Measurements from ENCODE around the gene REM2.
A peak's percentile ranks its signal among the peaks of the same experiment; 100 is the strongest.
"Not testable (repeated sequence)": the region's sequence is repeated elsewhere in the genome, so short reads cannot be mapped to it uniquely, and the experiment has no call there.

Gene REM2

GRCh38 chr14:22848351-22849164 lies 34.5 kb upstream of the REM2 start:
- no peak for DNase-seq (ENCODE audit: low read depth in 1 of 2, low spot score in 1 of 2)
- TF ChIP-seq REST (IDR thresholded peaks at IDR 0.05; ENCODE audit: insufficient replicate concordance, low read depth) (no peak), CTCF (IDR thresholded peaks at IDR 0.05; ENCODE audit: insufficient read depth, low read length) (no peak), SPI1 (IDR thresholded peaks at IDR 0.05; ENCODE audit: borderline replicate concordance, low read depth) (no peak), POLR2AphosphoS5 (IDR thresholded peaks at IDR 0.05; ENCODE audit: low read depth) (no peak), GABPA (IDR thresholded peaks at IDR 0.05; ENCODE audit: low read depth) (no peak)
- Histone ChIP-seq H3K27ac (replicated peaks) (no peak overlapping the region), H3K4me3 (replicated peaks; ENCODE audit: insufficient read depth, low read length) (no peak overlapping the region), H3K27me3 (ENCODE audit: insufficient read depth, poor library complexity, severe bottlenecking) (no peaks in the 10 kb centered on the region)

GRCh38 chr14:22849212-22849819 lies 33.7 kb upstream of the REM2 start:
- no peak for DNase-seq (ENCODE audit: low read depth in 1 of 2, low spot score in 1 of 2)
- TF ChIP-seq REST (IDR thresholded peaks at IDR 0.05; ENCODE audit: insufficient replicate concordance, low read depth) (no peak), CTCF (IDR thresholded peaks at IDR 0.05; ENCODE audit: insufficient read depth, low read length) (no peak), GABPA (IDR thresholded peaks at IDR 0.05; ENCODE audit: low read depth) (no peak), POLR2AphosphoS5 (IDR thresholded peaks at IDR 0.05; ENCODE audit: low read depth) (no peak), SPI1 (IDR thresholded peaks at IDR 0.05; ENCODE audit: borderline replicate concordance, low read depth) (no peak)
- Histone ChIP-seq H3K27ac (replicated peaks) (no peak overlapping the region), H3K4me3 (replicated peaks; ENCODE audit: insufficient read depth, low read length) (no peak overlapping the region), H3K27me3 (ENCODE audit: insufficient read depth, poor library complexity, severe bottlenecking) (no peaks in the 10 kb centered on the region)

- peak overlapping the region; percentile 43 for H3K27ac ChIP-seq (replicated peaks)
- H3K27me3 ChIP-seq (ENCODE audit: insufficient read depth, poor library complexity, severe bottlenecking), result no peaks in the 10 kb centered on the region
- peak; percentile 73 to 85 for DNase-seq (ENCODE audit: low read depth in 1 of 2, low spot score in 1 of 2)
- H3K4me3 ChIP-seq (replicated peaks; ENCODE audit: insufficient read depth, low read length), result no peak overlapping the region
- TF ChIP-seq GABPA (IDR thresholded peaks at IDR 0.05; ENCODE audit: low read depth) (no peak), SPI1 (IDR thresholded peaks at IDR 0.05; ENCODE audit: borderline replicate concordance, low read depth) (no peak), POLR2AphosphoS5 (IDR thresholded peaks at IDR 0.05; ENCODE audit: low read depth) (no peak), REST (IDR thresholded peaks at IDR 0.05; ENCODE audit: insufficient replicate concordance, low read depth) (no peak)
These were observed 31.9 kb upstream of the REM2 start for GRCh38 chr14:22850944-22851764.

- H3K4me3 ChIP-seq (replicated peaks; ENCODE audit: insufficient read depth, low read length); H3K27me3 ChIP-seq (ENCODE audit: insufficient read depth, poor library complexity, severe bottlenecking); DNase-seq (ENCODE audit: low read depth in 1 of 2, low spot score in 1 of 2); H3K27ac ChIP-seq (replicated peaks): not testable (repeated sequence)
These were observed 30.8 kb upstream of the REM2 start for GRCh38 chr14:22852178-22852577.
